SKM-1 treated with dmso at 0.1 percent for 144 hours (cell line): ENCODE data around the gene SENP1.

Experiments used
- DNase-seq: peaks from one replicate; lab custom pipeline; 2025; ENCODE audit not compliant: unreplicated experiment; lab: John Stamatoyannopoulos, UW

The SENP1 gene

GRCh38 chr12:48037267-48037915 is 68.5 kb downstream of the SENP1 start:
- DNase-seq, result no peak

GRCh38 chr12:48036818-48037217 is 69.1 kb downstream of the SENP1 start:
- DNase-seq, result no peak

GRCh38 chr12:48034835-48035805 is 70.8 kb downstream of the SENP1 start:
- no peak for DNase-seq

- DNase-seq, result no peak
Observed at GRCh38 chr12:48033451-48033850, 72.4 kb downstream of the SENP1 start.

GRCh38 chr12:48032597-48032996 is 73.3 kb downstream of the SENP1 start:
- DNase-seq, result no peak

GRCh38 chr12:48031135-48031960 is 74.5 kb downstream of the SENP1 start:
- no peak for DNase-seq

- DNase-seq, result no peak
Observed at GRCh38 chr12:48030173-48030650, 75.7 kb downstream of the SENP1 start.

GRCh38 chr12:48029491-48030172 is 76.2 kb downstream of the SENP1 start:
- peak; percentile 85 for DNase-seq

GRCh38 chr12:48028541-48029431 is 77.1 kb downstream of the SENP1 start:
- no peak for DNase-seq

GRCh38 chr12:48027183-48028002 is 78.5 kb downstream of the SENP1 start:
- DNase-seq, result no peak

- DNase-seq, result no peak
Observed at GRCh38 chr12:48026060-48026827, 79.6 kb downstream of the SENP1 start.

GRCh38 chr12:48025281-48025680 is 80.6 kb downstream of the SENP1 start:
- no peak for DNase-seq

GRCh38 chr12:48024735-48025134 is 81.1 kb downstream of the SENP1 start:
- no peak for DNase-seq

GRCh38 chr12:48023386-48023785 is 82.5 kb downstream of the SENP1 start:
- DNase-seq, result no peak

- no peak for DNase-seq
Observed at GRCh38 chr12:48022676-48023385, 83.0 kb downstream of the SENP1 start.

- no peak for DNase-seq
Observed at GRCh38 chr12:48022180-48022521, 83.7 kb downstream of the SENP1 start.

- no peak for DNase-seq
Observed at GRCh38 chr12:48021485-48022179, 84.2 kb downstream of the SENP1 start.
